Adrenal gland (tissue), 5 donors: ENCODE measurements around the gene ARHGAP8.
"Not testable (repeated sequence)": the region's sequence is repeated elsewhere in the genome, so short reads cannot be mapped to it uniquely, and the experiment has no call there.

Experiments used
- POLR2A ChIP-seq, 2 donors: fragments of 450-650 bp; IDR thresholded peaks; one replicate each; pipeline ENCODE4 v1.6.1; 2017; ENCODE audit warnings: antibody characterized with exemption in 2 of 2, mild to moderate bottlenecking in 2 of 2, moderate library complexity in 1 of 2
- TF ChIP-seq, protein P1 (sequence below), 6 experiments: fragments of 450-650 bp in 4 of 6; fragments of 200-600 bp in 2 of 6; sonication (generic) in 1 of 6; IDR thresholded peaks; 1 replicate in 5 of 6; 2 replicates in 1 of 6; pipeline versions ENCODE4 v1.5.1 to v1.8.0; 2016 to 2021; ENCODE audit warnings: antibody characterized with exemption in 6 of 6, mild to moderate bottlenecking in 2 of 6, moderate library complexity in 1 of 6
- donor health status: DM: no; HTN: no; CAD: no.

DNA sequence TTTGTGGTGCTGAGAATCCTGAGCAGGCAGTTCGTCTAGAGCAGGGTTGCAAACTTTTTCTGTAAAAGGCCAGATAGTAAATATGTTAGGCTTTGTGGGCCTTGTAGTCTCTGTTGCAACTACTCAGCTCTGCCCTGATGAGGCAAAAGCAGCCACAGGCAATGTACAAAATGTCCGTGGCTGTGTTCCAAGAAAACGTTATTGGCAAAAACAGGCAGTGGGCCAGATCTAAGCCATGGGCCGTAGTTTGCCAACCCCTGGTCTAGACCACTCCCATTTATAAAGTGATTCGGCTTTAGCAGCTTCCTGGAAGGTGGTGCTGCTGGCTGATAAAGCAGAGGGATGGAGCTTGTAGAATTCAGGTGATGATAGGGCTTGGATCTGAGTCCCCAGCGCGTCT lies 106.4 kb downstream of the ARHGAP8 start:
- TF ChIP-seq, protein P1, sequence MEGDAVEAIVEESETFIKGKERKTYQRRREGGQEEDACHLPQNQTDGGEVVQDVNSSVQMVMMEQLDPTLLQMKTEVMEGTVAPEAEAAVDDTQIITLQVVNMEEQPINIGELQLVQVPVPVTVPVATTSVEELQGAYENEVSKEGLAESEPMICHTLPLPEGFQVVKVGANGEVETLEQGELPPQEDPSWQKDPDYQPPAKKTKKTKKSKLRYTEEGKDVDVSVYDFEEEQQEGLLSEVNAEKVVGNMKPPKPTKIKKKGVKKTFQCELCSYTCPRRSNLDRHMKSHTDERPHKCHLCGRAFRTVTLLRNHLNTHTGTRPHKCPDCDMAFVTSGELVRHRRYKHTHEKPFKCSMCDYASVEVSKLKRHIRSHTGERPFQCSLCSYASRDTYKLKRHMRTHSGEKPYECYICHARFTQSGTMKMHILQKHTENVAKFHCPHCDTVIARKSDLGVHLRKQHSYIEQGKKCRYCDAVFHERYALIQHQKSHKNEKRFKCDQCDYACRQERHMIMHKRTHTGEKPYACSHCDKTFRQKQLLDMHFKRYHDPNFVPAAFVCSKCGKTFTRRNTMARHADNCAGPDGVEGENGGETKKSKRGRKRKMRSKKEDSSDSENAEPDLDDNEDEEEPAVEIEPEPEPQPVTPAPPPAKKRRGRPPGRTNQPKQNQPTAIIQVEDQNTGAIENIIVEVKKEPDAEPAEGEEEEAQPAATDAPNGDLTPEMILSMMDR (IDR thresholded peaks at IDR 0.05) = not testable (repeated sequence)
- not testable (repeated sequence) for TF ChIP-seq POLR2A (IDR thresholded peaks at IDR 0.05)
